ENCODE measurements around the gene DCHS1. TPM values are rescaled to one million over a fixed set of nuclear protein-coding genes. Genes with fewer than 3 reads are reported as not detected.

DCHS1 gene
- total and polyA plus RNA-seq, 2 donors (not counting 1 experiment from before 2014, with no cell fraction given) = 0.92 to 23.9 TPM

DNA sequence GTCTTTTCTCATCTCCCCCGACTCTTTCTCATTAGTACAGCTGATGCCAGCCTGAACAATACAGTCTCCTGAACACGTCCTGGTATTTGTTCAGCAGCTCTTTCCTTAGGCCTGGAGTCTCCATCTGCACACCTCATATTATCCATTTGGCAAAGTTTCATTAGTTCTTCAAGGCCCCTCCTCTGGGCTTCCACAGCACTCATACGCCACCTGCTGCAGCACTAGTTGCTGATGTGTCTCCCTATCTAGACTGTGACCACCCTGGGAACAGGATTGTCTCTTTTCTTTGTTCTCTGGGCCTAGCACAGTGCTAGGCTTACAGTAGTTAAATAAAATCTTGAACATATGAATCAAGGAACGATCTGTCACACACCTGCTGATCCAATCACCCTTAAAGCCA lies 17.2 kb downstream of the DCHS1 start:
- peak overlapping the region; percentile 4 for H3K27ac ChIP-seq (ENCODE audit: insufficient read depth, low read length)
- peak overlapping the region; percentile 33 for H3K4me2 ChIP-seq (ENCODE audit: extremely low read depth, insufficient read depth, low read length)
- no peaks in the 10 kb centered on the region for H3K9me3 ChIP-seq (ENCODE audit: control insufficient read depth, insufficient read depth, low read depth, low read length)
- TF ChIP-seq EZH2 (IDR thresholded peaks at IDR 0.05; ENCODE audit: low read length, missing control alignments) (no peak), CTCF (conservative IDR thresholded peaks at IDR 0.05 in 1 of 2, IDR thresholded peaks at IDR 0.05 in 1 of 2; ENCODE audit: low read depth in 1 of 2, low read length in 2 of 2) (no peak)
- no peak overlapping the region for H3K9ac ChIP-seq (ENCODE audit: insufficient read depth, low read length)
- no peaks in the 10 kb centered on the region for H3K79me2 ChIP-seq (ENCODE audit: control insufficient read depth, insufficient read depth, low read length)
- no peaks in the 10 kb centered on the region for H3K36me3 ChIP-seq (ENCODE audit: control insufficient read depth, insufficient read depth, low read length)
- no peaks in the 10 kb centered on the region for H4K20me1 ChIP-seq (ENCODE audit: control insufficient read depth, extremely low read depth, insufficient read depth, low read length)
- DNase-seq (ENCODE audit: low read depth in 2 of 2) = no peak
- H3K27me3 ChIP-seq (ENCODE audit: control insufficient read depth, insufficient read depth, low read length) = no peaks in the 10 kb centered on the region
- no peak overlapping the region for H3K4me3 ChIP-seq (replicated peaks in 1 of 4; ENCODE audit: control extremely low read depth in 1 of 4, insufficient read depth in 1 of 4, low read depth in 3 of 4, low read length in 4 of 4)
- H3K4me1 ChIP-seq (ENCODE audit: control insufficient read depth, extremely low read depth, insufficient read depth, low read length) = peaks cover 12% of the 10 kb centered on the region
- no peak overlapping the region for H2AFZ ChIP-seq (ENCODE audit: low read length)

DNA sequence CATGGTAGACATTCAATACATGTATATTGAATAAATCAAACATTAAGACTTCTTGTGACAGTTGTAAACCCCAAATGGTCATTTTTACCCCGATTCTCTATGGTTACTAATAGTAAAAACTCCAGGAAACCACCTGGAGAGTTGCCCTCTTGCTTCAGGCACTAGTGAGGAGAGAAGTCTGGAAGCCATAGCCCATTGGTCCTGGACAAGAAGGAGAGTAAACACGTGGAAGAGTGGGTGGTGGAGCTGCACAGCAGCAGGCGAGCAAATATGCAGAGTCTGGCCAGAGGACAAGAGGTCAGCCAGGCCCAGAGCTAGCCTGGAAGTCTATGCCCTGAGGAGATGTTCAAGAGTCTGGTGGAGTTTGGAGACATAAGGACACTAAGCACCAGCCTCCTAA lies 17.7 kb downstream of the DCHS1 start:
- TF ChIP-seq CTCF (conservative IDR thresholded peaks at IDR 0.05 in 1 of 2, IDR thresholded peaks at IDR 0.05 in 1 of 2; ENCODE audit: low read depth in 1 of 2, low read length in 2 of 2) (no peak), EZH2 (IDR thresholded peaks at IDR 0.05; ENCODE audit: low read length, missing control alignments) (no peak)
- Histone ChIP-seq H3K27ac (ENCODE audit: insufficient read depth, low read length) (peak overlapping the region; percentile 4), H3K4me3 (replicated peaks in 1 of 4; ENCODE audit: control extremely low read depth in 1 of 4, insufficient read depth in 1 of 4, low read depth in 3 of 4, low read length in 4 of 4) (no peak overlapping the region), H3K79me2 (ENCODE audit: control insufficient read depth, insufficient read depth, low read length) (no peaks in the 10 kb centered on the region), H3K9me3 (ENCODE audit: control insufficient read depth, insufficient read depth, low read depth, low read length) (no peaks in the 10 kb centered on the region), H3K36me3 (ENCODE audit: control insufficient read depth, insufficient read depth, low read length) (no peaks in the 10 kb centered on the region), H4K20me1 (ENCODE audit: control insufficient read depth, extremely low read depth, insufficient read depth, low read length) (no peaks in the 10 kb centered on the region), H3K4me1 (ENCODE audit: control insufficient read depth, extremely low read depth, insufficient read depth, low read length) (peaks cover 12% of the 10 kb centered on the region), H3K9ac (ENCODE audit: insufficient read depth, low read length) (no peak overlapping the region), H3K4me2 (ENCODE audit: extremely low read depth, insufficient read depth, low read length) (peak overlapping the region; percentile 33), H3K27me3 (ENCODE audit: control insufficient read depth, insufficient read depth, low read length) (no peaks in the 10 kb centered on the region), H2AFZ (ENCODE audit: low read length) (no peak overlapping the region)
- DNase-seq (ENCODE audit: low read depth in 2 of 2) = peak; percentile 50 to 80

GRCh38 chr11:6636480-6636879 lies 19.1 kb downstream of the DCHS1 start:
- Histone ChIP-seq H3K4me1 (ENCODE audit: control insufficient read depth, extremely low read depth, insufficient read depth, low read length) (peaks cover 12% of the 10 kb centered on the region), H3K4me2 (ENCODE audit: extremely low read depth, insufficient read depth, low read length) (no peak overlapping the region), H3K4me3 (replicated peaks in 1 of 4; ENCODE audit: control extremely low read depth in 1 of 4, insufficient read depth in 1 of 4, low read depth in 3 of 4, low read length in 4 of 4) (no peak overlapping the region), H3K79me2 (ENCODE audit: control insufficient read depth, insufficient read depth, low read length) (no peaks in the 10 kb centered on the region), H3K9me3 (ENCODE audit: control insufficient read depth, insufficient read depth, low read depth, low read length) (no peaks in the 10 kb centered on the region), H4K20me1 (ENCODE audit: control insufficient read depth, extremely low read depth, insufficient read depth, low read length) (no peaks in the 10 kb centered on the region), H3K27me3 (ENCODE audit: control insufficient read depth, insufficient read depth, low read length) (no peaks in the 10 kb centered on the region), H3K27ac (ENCODE audit: insufficient read depth, low read length) (no peak overlapping the region), H2AFZ (ENCODE audit: low read length) (no peak overlapping the region), H3K9ac (ENCODE audit: insufficient read depth, low read length) (no peak overlapping the region), H3K36me3 (ENCODE audit: control insufficient read depth, insufficient read depth, low read length) (no peaks in the 10 kb centered on the region)
- no peak for DNase-seq (ENCODE audit: low read depth in 2 of 2)
- TF ChIP-seq CTCF (conservative IDR thresholded peaks at IDR 0.05 in 1 of 2, IDR thresholded peaks at IDR 0.05 in 1 of 2; ENCODE audit: low read depth in 1 of 2, low read length in 2 of 2) (no peak), EZH2 (IDR thresholded peaks at IDR 0.05; ENCODE audit: low read length, missing control alignments) (no peak)
